ENCODE results near the gene WWP2.
"Not testable (repeated sequence)": the region's sequence is repeated elsewhere in the genome, so short reads cannot be mapped to it uniquely, and the experiment has no call there.

The WWP2 gene

GRCh38 chr16:69951672-69952031, 189.5 kb downstream of the WWP2 start:
- not testable (repeated sequence) for DNase-seq

DNA sequence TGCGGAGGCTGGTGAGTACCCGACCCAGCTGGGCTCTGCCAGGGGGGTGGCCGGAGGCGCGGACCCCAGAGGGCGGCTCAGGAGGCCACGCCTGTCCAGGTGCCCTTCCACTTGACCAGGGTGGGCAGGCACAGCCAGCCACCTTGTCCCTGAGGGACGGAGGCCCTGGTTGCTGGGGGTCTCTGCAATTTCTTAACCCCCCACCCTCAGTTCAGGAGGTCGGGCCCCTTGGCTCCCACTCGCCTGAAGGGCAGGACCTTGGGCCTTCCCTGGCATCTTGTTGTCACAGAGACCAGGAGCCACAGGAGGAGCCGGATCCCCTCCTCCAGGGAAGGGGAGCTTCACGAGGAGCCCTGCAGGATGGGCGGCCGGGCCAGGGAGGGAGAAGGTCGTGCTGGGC, 190.0 kb downstream of the WWP2 start:
- not testable (repeated sequence) for DNase-seq

GRCh38 chr16:69952572-69953355, 190.6 kb downstream of the WWP2 start:
- DNase-seq = not testable (repeated sequence)

DNA sequence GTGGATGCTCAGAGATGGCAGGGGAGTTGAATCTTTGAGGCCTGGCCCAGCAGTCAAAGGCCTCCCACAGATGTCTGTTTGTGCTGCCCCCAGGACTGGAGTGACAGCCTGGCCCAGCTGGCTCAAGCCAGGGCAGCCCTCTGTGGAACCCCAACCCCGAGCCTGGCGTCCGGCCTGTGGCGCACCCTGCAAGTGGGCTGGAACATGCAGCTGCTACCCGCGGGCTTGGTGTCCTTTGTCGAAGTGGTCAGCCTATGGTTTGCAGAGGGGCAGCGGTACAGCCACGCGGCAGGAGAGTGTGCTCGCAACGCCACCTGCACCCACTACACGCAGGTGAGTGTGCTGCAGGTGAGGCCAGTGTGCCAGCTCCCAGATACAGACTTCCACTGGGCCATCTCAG, 192.1 kb downstream of the WWP2 start:
- DNase-seq = not testable (repeated sequence)

GRCh38 chr16:69963312-69963711, 201.2 kb downstream of the WWP2 start:
- DNase-seq = not testable (repeated sequence)

- DNase-seq = not testable (repeated sequence)
These were observed 203.0 kb downstream of the WWP2 start for GRCh38 chr16:69964960-69965660.

DNA sequence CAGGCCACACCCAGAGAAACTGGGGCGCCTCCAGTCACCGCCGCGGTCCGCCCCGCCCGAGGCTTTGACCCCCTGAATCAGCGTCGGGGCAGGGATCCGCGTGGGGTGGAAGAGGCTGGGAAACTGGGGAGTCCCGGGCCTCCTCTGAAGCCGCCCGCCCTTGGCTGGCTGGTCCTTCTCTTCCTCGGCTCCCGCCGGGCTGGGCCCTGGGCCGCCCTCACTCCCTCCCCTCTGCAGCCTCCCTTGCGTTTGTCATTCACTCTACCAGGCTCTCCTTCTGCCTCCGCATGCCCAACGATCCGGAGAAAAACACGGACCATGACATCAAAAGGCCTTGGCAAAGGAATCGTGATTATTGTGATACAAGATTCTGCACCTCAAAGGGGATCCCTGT, 203.5 kb downstream of the WWP2 start:
- not testable (repeated sequence) for DNase-seq

DNA sequence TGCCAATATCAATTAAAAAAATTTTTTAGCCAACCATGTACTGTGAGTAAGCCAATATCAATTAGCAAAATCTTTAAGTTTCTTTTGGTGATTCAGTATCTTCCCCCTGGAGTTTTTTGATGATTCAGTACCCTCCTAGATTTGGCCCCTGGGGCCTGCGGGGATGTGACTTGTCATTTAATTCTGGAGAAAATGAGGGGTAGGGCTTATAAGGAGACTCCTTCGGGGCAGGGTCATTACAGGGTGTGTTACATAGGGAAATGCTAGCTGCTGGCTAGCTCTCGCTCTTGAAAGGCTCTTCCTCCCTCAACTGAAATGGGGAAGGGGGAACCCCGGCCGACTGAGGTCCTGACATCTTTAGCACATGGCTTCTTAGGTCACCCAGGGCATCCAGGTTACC, 205.6 kb downstream of the WWP2 start:
- not testable (repeated sequence) for DNase-seq

DNA sequence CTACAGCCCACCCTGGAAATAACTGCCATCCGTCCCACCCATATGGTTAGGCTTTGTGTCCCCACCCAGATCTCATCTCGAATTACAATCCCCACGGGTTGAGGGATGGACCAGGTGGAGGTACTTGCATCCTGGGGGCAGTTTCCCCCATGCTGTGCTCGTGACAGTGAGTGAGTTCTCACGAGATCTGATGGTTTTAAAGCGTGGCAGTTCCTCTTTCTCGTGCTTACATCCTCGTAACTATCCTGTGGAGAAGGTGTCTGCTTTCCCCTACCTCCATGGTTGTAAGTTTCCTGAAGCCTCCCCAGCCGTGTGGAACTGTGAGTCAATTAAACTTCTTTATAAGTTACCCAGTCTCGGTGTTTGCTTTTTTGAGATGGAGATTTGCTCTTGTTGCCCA, 206.0 kb downstream of the WWP2 start:
- DNase-seq = not testable (repeated sequence)

DNA sequence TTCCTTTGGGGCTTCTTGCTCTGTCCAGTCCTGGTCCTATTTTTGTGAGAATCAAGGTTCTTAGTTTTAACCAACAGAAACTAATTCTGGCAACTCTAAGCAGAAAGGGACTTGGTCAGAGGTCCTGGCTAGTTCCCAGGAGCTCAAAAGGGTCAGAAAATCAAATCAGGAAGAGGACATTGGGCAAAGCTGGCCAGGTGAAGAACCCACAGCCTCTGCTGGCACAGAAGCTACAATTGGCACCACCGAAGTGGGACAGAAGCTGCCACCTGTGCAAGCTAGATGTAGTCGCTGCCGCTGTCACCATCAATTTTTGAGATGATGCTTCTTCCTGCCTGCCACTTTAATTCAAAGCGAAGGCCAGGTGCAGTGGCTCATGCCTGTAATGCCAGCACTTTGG, 207.5 kb downstream of the WWP2 start:
- not testable (repeated sequence) for DNase-seq

DNA sequence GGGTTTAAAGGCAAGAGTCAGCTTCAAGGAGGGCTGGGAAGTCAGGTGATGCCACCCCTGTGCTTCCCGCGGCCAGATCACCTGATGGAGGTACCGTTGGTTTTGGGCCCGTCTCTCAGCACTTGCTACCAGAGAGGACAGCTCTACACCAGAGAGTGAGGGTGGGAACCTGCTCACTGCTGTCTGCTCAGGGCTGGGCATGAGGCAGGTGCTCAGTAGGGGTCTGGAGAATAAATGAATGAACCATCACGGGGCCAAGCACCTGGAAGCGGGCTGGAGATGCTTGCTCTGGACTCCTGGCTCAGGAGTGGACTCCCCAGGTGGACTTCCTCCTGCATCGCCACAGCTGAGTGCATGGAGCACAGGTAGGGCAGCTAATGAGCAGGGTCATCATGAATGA, 210.0 kb downstream of the WWP2 start:
- DNase-seq = not testable (repeated sequence)

- DNase-seq = not testable (repeated sequence)
These were observed 210.8 kb downstream of the WWP2 start for GRCh38 chr16:69972935-69973334.

DNA sequence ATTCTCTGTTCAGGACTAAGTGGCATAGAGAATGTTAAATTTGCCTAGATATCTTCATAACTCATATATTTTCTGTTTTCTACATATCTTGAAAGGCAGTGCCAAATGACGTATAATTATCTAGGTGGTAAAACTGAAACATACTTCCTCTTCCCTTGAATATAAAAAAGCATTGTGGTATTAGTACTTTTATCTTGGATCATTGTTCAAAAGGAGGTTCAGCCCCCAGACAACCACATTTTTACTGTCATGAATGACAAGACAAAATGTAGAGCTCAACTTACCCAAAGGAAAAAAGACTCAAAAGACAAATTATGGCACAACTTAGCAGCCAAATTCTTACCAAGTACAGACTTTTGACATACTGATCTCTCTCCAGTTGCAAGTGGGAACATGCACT, 223.1 kb downstream of the WWP2 start:
- DNase-seq = not testable (repeated sequence)
